WTC11 (cell line): ENCODE data around the gene POFUT2. TPM values are rescaled to one million over a fixed set of nuclear protein-coding genes. Genes with fewer than 3 reads are reported as not detected.

ENCODE experiments used
- ATAC-seq: fragments of 200-7000 bp; cut with Tn5 transposase; 2 replicates; pipeline ENCODE4 v1.10.0; 2021; ENCODE audit warnings: mild to moderate bottlenecking, moderate library complexity
- CTCF ChIA-PET: fragments of 300-600 bp; sonication (Branson Sonifier 250); formaldehyde crosslinking; loops from one replicate; lab custom pipeline; 2021; ENCODE audit warnings: antibody characterized with exemption; lab: Charles Lee
- POLR2A ChIA-PET: fragments of 350-600 bp; sonication (Branson Sonifier 250); formaldehyde crosslinking; loops from one replicate; lab custom pipeline; 2021; ENCODE audit warnings: antibody characterized with exemption; lab: Charles Lee
- DNase-seq: peaks from one replicate; pipeline ENCODE4 v3.0.0; 2021; ENCODE audit warnings: low spot score
- H3K27ac Mint-ChIP-seq: 2 replicates; pipeline ENCODE4 v1.8.0; 2021; ENCODE audit warnings: mixed read lengths
- H3K27me3 Mint-ChIP-seq: 2 replicates; pipeline ENCODE4 v1.8.0; 2021; ENCODE audit warnings: low read depth, mild to moderate bottlenecking, moderate library complexity, mixed read lengths
- H3K36me3 Mint-ChIP-seq: 2 replicates; pipeline ENCODE4 v1.8.0; 2021; ENCODE audit warnings: mixed read lengths
- H3K4me1 Mint-ChIP-seq: 2 replicates; pipeline ENCODE4 v1.8.0; 2022; ENCODE audit warnings: mixed read lengths
- H3K4me3 Mint-ChIP-seq: 2 replicates; pipeline ENCODE4 v1.8.0; 2021; ENCODE audit warnings: mild to moderate bottlenecking, moderate library complexity, mixed read lengths
- H3K9me3 Mint-ChIP-seq: 2 replicates; pipeline ENCODE4 v1.8.0; 2021; ENCODE audit warnings: mixed read lengths
- CBFB ChIP-seq: sonication (generic); formaldehyde crosslinking; IDR thresholded peaks from 2 replicates; pipeline ENCODE4 v1.8.1; 2022; ENCODE audit warnings: mild to moderate bottlenecking, low read depth, missing genetic modification reagents
- CREM ChIP-seq: sonication (generic); formaldehyde crosslinking; IDR thresholded peaks from 2 replicates; pipeline ENCODE4 v1.8.1; 2022; ENCODE audit warnings: mild to moderate bottlenecking, missing genetic modification reagents, moderate library complexity
- ESRRA ChIP-seq: sonication (generic); formaldehyde crosslinking; IDR thresholded peaks from 2 replicates; pipeline ENCODE4 v1.8.1; 2022; ENCODE audit warnings: mild to moderate bottlenecking, missing genetic modification reagents, borderline replicate concordance
- FOXJ3 ChIP-seq: sonication (generic); formaldehyde crosslinking; IDR thresholded peaks from 2 replicates; pipeline ENCODE4 v1.9.0; 2021; ENCODE audit warnings: missing genetic modification reagents, mild to moderate bottlenecking, borderline replicate concordance
- FOXP1 ChIP-seq: sonication (generic); formaldehyde crosslinking; IDR thresholded peaks from 2 replicates; pipeline ENCODE4 v1.8.0; 2022; ENCODE audit warnings: missing genetic modification reagents, mild to moderate bottlenecking, moderate library complexity, borderline replicate concordance
- GABPB1 ChIP-seq: sonication (generic); formaldehyde crosslinking; IDR thresholded peaks from 2 replicates; pipeline ENCODE4 v1.8.1; 2023; ENCODE audit warnings: mild to moderate bottlenecking, missing genetic modification reagents
- HMGA2 ChIP-seq: fragments of 250-450 bp; sonication (Bioruptor Pico); IDR thresholded peaks from 2 replicates; pipeline ENCODE4 v1.4.0; 2021; ENCODE audit warnings: mild to moderate bottlenecking, moderate library complexity
- HMGXB4 ChIP-seq: sonication (generic); formaldehyde crosslinking; IDR thresholded peaks from 2 replicates; pipeline ENCODE4 v1.8.1; 2023; ENCODE audit warnings: mild to moderate bottlenecking, moderate library complexity, missing genetic modification reagents
- PRRX2 ChIP-seq: fragments of 250-450 bp; sonication (Bioruptor Pico); IDR thresholded peaks from 2 replicates; pipeline ENCODE4 v1.8.0; 2021; ENCODE audit warnings: mild to moderate bottlenecking
- RELA ChIP-seq: sonication (generic); formaldehyde crosslinking; IDR thresholded peaks from 2 replicates; pipeline ENCODE4 v1.8.1; 2022; ENCODE audit warnings: missing genetic modification reagents, mild to moderate bottlenecking, borderline replicate concordance
- SMAD4 ChIP-seq: sonication (generic); formaldehyde crosslinking; IDR thresholded peaks from 2 replicates; pipeline ENCODE4 v1.8.0; 2022; ENCODE audit warnings: mild to moderate bottlenecking, missing genetic modification reagents
- SP1 ChIP-seq: sonication (generic); formaldehyde crosslinking; conservative IDR thresholded peaks from 2 replicates; pipeline ENCODE4 v1.8.1; 2022; ENCODE audit warnings: missing genetic modification reagents
- ZNF232 ChIP-seq: sonication (generic); formaldehyde crosslinking; IDR thresholded peaks from 2 replicates; pipeline ENCODE4 v1.8.0; 2022; ENCODE audit warnings: mild to moderate bottlenecking, missing genetic modification reagents
- total RNA-seq: library from RNA; stranded (reverse); gene quantifications from 3 replicates; pipeline ENCODE4 v1.2.3, GENCODE V29; 2021
- TF ChIP-seq, protein P1 (sequence below): sonication (generic); formaldehyde crosslinking; IDR thresholded peaks from 2 replicates; pipeline ENCODE4 v1.8.1; 2023; ENCODE audit warnings: mild to moderate bottlenecking, missing genetic modification reagents
- TF ChIP-seq, protein P2 (sequence below): sonication (generic); formaldehyde crosslinking; IDR thresholded peaks from 2 replicates; pipeline ENCODE4 v1.8.1; 2022; ENCODE audit warnings: low read depth, missing genetic modification reagents, borderline replicate concordance
- TF ChIP-seq, protein P3 (sequence below): sonication (generic); formaldehyde crosslinking; IDR thresholded peaks from 2 replicates; pipeline ENCODE4 v1.8.0; 2022; ENCODE audit warnings: mild to moderate bottlenecking, missing genetic modification reagents
- TF ChIP-seq, protein P4 (sequence below): sonication (generic); formaldehyde crosslinking; IDR thresholded peaks from 2 replicates; pipeline ENCODE4 v1.8.1; 2023; ENCODE audit warnings: mild to moderate bottlenecking, missing genetic modification reagents, moderate library complexity
- TF ChIP-seq, protein P5 (sequence below): fragments of 200-600 bp; IDR thresholded peaks from 2 replicates; pipeline ENCODE4 v1.8.0; 2022; ENCODE audit warnings: antibody characterized with exemption

Gene POFUT2
- total RNA-seq, 1 experiment from 2014 or later: 39.7 TPM

- no peak for ATAC-seq
- Mint-ChIP-seq H3K27ac (no peak overlapping the region), H3K4me1 (peaks cover 17% of the 10 kb centered on the region), H3K9me3 (peaks cover 17% of the 10 kb centered on the region), H3K27me3 (peaks cover 3% of the 10 kb centered on the region; the same call in 1 of the 2 replicates), H3K36me3 (0 out of 2 replicates have a peak, but pooled peaks cover 3% of the 10 kb centered on the region), H3K4me3 (no peak overlapping the region)
- TF ChIP-seq SP1: no peak
- TF ChIP-seq PRRX2 (CRISPR knock-in tag): no peak
- TF ChIP-seq CREM (CRISPR knock-in tag): no peak
- POLR2A ChIA-PET: no interaction called here
- no peak for DNase-seq
- CTCF ChIA-PET: no interaction called here
These were observed 35.9 kb downstream of the POFUT2 start for GRCh38 chr21:45251635-45252447.

DNA sequence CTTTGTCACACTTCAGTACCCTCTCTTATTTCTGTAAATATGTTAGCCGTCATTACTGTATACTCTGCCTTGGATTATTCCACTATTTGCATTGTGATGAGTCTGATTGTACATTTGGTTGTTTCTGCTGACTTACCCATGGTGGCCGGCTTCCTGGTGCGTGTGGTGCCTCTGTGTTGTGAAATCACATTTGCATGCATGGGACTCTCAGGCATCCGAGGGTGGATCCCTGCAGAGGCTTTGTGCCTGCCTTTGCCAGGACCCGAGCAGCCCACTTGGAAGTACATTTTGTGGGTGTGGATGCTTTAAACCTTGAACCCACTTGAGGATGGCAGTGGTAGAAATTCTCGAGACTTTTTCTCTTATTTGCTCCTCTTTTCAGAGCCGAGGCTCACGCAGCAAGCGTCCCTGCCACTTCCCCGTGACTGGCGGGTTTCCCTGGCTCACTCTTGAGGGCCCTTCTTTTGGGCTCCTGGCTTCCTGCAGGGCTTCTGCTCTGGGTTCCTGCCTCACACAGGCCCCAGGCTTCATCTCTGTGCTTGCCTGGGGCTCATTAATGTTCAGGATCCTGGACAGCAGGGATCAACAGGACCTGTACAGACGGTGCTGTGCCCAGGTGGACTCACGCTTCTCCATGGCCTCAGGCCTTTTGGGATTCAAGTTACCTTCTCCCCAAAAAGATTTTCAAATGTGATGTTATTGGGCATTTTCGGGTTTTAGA, 36.6 kb downstream of the POFUT2 start:
- H3K4me3 Mint-ChIP-seq: no peak overlapping the region
- ChIA-PET POLR2A (no interaction called here), CTCF (no interaction called here)
- TF ChIP-seq, protein P1, sequence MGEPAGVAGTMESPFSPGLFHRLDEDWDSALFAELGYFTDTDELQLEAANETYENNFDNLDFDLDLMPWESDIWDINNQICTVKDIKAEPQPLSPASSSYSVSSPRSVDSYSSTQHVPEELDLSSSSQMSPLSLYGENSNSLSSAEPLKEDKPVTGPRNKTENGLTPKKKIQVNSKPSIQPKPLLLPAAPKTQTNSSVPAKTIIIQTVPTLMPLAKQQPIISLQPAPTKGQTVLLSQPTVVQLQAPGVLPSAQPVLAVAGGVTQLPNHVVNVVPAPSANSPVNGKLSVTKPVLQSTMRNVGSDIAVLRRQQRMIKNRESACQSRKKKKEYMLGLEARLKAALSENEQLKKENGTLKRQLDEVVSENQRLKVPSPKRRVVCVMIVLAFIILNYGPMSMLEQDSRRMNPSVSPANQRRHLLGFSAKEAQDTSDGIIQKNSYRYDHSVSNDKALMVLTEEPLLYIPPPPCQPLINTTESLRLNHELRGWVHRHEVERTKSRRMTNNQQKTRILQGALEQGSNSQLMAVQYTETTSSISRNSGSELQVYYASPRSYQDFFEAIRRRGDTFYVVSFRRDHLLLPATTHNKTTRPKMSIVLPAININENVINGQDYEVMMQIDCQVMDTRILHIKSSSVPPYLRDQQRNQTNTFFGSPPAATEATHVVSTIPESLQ (CRISPR knock-in tag): no peak
- TF ChIP-seq PRRX2 (CRISPR knock-in tag) (no peak), HMGA2 (no peak), ESRRA (CRISPR knock-in tag) (no peak), ZNF232 (no peak)
- TF ChIP-seq, protein P2, sequence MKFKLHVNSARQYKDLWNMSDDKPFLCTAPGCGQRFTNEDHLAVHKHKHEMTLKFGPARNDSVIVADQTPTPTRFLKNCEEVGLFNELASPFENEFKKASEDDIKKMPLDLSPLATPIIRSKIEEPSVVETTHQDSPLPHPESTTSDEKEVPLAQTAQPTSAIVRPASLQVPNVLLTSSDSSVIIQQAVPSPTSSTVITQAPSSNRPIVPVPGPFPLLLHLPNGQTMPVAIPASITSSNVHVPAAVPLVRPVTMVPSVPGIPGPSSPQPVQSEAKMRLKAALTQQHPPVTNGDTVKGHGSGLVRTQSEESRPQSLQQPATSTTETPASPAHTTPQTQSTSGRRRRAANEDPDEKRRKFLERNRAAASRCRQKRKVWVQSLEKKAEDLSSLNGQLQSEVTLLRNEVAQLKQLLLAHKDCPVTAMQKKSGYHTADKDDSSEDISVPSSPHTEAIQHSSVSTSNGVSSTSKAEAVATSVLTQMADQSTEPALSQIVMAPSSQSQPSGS (CRISPR knock-in tag): no peak
- TF ChIP-seq, protein P3, sequence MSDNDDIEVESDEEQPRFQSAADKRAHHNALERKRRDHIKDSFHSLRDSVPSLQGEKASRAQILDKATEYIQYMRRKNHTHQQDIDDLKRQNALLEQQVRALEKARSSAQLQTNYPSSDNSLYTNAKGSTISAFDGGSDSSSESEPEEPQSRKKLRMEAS: no peak
- ATAC-seq (no peak), DNase-seq (no peak)
- peaks cover 17% of the 10 kb centered on the region for H3K9me3 Mint-ChIP-seq
- H3K27me3 Mint-ChIP-seq: peaks cover 3% of the 10 kb centered on the region; the same call in 1 of the 2 replicates
- H3K27ac Mint-ChIP-seq: no peak overlapping the region
- H3K36me3 Mint-ChIP-seq: 0 out of 2 replicates have a peak, but pooled peaks cover 3% of the 10 kb centered on the region
- peaks cover 17% of the 10 kb centered on the region for H3K4me1 Mint-ChIP-seq

DNA sequence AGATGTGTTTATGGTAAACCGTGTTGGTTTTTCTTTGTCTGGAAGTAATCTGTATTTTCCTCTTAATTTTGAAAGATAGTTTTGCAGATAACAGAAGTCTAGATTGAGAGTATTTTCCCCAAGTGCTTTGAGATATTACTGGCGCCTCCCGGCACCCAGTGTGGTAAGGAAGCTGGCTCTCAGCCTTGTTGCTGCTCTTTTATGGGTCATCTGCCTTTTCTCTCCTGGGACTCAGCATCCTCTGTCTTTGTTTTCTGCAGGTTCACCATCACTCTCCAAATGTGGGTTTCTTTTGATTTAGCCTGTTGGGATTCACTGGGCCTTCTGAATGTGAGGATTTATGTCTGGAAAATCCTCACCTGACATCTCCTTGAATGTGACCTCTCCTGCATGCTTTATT, 37.4 kb downstream of the POFUT2 start:
- no peak overlapping the region for H3K27ac Mint-ChIP-seq
- H3K4me3 Mint-ChIP-seq: no peak overlapping the region
- TF ChIP-seq, protein P4, sequence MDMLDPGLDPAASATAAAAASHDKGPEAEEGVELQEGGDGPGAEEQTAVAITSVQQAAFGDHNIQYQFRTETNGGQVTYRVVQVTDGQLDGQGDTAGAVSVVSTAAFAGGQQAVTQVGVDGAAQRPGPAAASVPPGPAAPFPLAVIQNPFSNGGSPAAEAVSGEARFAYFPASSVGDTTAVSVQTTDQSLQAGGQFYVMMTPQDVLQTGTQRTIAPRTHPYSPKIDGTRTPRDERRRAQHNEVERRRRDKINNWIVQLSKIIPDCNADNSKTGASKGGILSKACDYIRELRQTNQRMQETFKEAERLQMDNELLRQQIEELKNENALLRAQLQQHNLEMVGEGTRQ (CRISPR knock-in tag): no peak
- TF ChIP-seq HMGA2 (no peak), GABPB1 (CRISPR knock-in tag) (no peak), HMGXB4 (CRISPR knock-in tag) (no peak), ZNF232 (no peak), RELA (CRISPR knock-in tag) (no peak), CBFB (CRISPR knock-in tag) (no peak), FOXJ3 (CRISPR knock-in tag) (no peak), FOXP1 (CRISPR knock-in tag) (no peak), ESRRA (CRISPR knock-in tag) (no peak), SMAD4 (CRISPR knock-in tag) (no peak), SP1 (no peak)
- TF ChIP-seq, protein P5, sequence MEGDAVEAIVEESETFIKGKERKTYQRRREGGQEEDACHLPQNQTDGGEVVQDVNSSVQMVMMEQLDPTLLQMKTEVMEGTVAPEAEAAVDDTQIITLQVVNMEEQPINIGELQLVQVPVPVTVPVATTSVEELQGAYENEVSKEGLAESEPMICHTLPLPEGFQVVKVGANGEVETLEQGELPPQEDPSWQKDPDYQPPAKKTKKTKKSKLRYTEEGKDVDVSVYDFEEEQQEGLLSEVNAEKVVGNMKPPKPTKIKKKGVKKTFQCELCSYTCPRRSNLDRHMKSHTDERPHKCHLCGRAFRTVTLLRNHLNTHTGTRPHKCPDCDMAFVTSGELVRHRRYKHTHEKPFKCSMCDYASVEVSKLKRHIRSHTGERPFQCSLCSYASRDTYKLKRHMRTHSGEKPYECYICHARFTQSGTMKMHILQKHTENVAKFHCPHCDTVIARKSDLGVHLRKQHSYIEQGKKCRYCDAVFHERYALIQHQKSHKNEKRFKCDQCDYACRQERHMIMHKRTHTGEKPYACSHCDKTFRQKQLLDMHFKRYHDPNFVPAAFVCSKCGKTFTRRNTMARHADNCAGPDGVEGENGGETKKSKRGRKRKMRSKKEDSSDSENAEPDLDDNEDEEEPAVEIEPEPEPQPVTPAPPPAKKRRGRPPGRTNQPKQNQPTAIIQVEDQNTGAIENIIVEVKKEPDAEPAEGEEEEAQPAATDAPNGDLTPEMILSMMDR: no peak
- peaks cover 17% of the 10 kb centered on the region for H3K9me3 Mint-ChIP-seq
- CTCF ChIA-PET: no interaction called here
- 0 out of 2 replicates have a peak, but pooled peaks cover 3% of the 10 kb centered on the region for H3K36me3 Mint-ChIP-seq
- POLR2A ChIA-PET: no interaction called here
- peaks cover 17% of the 10 kb centered on the region for H3K4me1 Mint-ChIP-seq
- ATAC-seq (no peak), DNase-seq (no peak)
- H3K27me3 Mint-ChIP-seq: peaks cover 3% of the 10 kb centered on the region; the same call in 1 of the 2 replicates
